ENCODE data around the gene OPCML. TPM values are rescaled to one million over a fixed set of nuclear protein-coding genes. Genes with fewer than 3 reads are reported as not detected.

The OPCML gene
- total RNA-seq, 1 donor from 2014 or later: 1.2 TPM

DNA sequence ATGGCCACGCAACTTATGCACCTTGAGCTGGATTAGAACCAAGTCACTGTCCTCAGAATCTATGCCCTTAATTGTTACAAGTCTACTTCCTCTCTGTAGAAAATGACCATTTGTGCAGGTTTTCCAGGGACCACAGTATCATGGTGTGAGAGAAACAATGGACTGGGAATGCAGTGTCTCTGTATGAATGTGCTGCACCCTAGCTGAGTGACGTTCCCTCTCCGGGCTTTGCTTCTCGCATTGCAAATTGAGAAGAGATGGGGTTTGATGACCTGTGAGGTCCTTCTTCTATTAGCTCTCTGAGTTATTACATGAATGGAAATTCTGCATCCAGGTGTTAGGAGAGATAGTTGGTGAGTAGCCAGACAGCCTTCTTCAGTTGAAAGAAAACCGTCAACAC, 1109.6 kb downstream of the OPCML start:
- Mint-ChIP-seq H3K9me3 (no peaks in the 10 kb centered on the region), H3K4me3 (no peak overlapping the region), H3K27me3 (ENCODE audit: low read depth) (no peaks in the 10 kb centered on the region), H3K36me3 (ENCODE audit: low read depth) (no peaks in the 10 kb centered on the region), H3K4me1 (peaks cover 5% of the 10 kb centered on the region), H3K27ac (ENCODE audit: unreplicated experiment) (no peak overlapping the region)
- no peak for DNase-seq (ENCODE audit: low read depth, low spot score)
- TF ChIP-seq, protein P1, sequence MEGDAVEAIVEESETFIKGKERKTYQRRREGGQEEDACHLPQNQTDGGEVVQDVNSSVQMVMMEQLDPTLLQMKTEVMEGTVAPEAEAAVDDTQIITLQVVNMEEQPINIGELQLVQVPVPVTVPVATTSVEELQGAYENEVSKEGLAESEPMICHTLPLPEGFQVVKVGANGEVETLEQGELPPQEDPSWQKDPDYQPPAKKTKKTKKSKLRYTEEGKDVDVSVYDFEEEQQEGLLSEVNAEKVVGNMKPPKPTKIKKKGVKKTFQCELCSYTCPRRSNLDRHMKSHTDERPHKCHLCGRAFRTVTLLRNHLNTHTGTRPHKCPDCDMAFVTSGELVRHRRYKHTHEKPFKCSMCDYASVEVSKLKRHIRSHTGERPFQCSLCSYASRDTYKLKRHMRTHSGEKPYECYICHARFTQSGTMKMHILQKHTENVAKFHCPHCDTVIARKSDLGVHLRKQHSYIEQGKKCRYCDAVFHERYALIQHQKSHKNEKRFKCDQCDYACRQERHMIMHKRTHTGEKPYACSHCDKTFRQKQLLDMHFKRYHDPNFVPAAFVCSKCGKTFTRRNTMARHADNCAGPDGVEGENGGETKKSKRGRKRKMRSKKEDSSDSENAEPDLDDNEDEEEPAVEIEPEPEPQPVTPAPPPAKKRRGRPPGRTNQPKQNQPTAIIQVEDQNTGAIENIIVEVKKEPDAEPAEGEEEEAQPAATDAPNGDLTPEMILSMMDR (conservative IDR thresholded peaks at IDR 0.05): no peak

DNA sequence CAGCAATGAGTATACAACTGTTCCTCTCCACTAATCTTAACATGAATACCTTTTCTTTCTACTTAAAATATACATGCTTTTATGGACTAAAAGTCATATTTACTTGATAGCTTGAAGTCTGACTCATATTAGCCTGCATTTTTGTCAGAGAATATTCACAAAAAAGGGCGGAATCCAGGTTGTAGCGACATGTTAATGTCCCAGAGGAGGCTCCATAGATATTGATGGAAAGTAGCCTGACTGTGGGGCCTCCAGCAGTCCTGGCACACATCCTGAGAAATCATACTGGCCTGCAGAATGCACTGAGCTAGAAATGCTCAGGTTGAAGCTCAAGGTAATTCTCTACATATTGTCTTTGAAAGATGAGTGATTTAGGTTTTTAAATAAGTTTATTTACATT, 1110.7 kb downstream of the OPCML start:
- DNase-seq (ENCODE audit: low read depth, low spot score): no peak

DNA sequence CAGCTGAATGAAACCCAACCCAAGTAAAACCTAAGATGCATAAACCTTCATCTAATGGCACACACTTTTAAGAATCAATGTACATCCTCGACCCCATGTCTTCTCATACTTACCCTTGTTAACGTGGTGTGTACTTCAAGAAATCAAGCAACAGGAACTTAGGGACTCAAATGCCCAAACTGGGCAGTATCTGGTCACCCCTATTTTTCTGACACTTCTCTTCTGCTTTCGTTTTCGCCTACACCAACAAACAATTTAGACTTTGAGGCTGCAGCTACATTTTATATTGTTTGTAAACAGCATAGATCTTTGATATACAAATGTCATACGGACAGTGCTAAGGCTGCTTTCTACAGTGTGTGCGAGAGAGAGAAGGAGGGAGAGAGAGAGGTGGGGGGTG, 1117.8 kb downstream of the OPCML start:
- H3K4me1 Mint-ChIP-seq: no peaks in the 10 kb centered on the region
- H3K27me3 Mint-ChIP-seq (ENCODE audit: low read depth): peaks cover 32% of the 10 kb centered on the region
- H3K4me3 Mint-ChIP-seq: no peak overlapping the region
- no peak overlapping the region for H3K27ac Mint-ChIP-seq (ENCODE audit: unreplicated experiment)
- no peaks in the 10 kb centered on the region for H3K9me3 Mint-ChIP-seq
- TF ChIP-seq, protein P1 (conservative IDR thresholded peaks at IDR 0.05): no peak
- no peaks in the 10 kb centered on the region for H3K36me3 Mint-ChIP-seq (ENCODE audit: low read depth)
- DNase-seq (ENCODE audit: low read depth, low spot score): no peak

More for the DNA sequence above, 1110.7 kb downstream of the OPCML start:
- Mint-ChIP-seq H3K9me3 (no peaks in the 10 kb centered on the region), H3K36me3 (ENCODE audit: low read depth) (no peaks in the 10 kb centered on the region), H3K27ac (ENCODE audit: unreplicated experiment) (no peak overlapping the region), H3K4me1 (peaks cover 5% of the 10 kb centered on the region), H3K27me3 (ENCODE audit: low read depth) (peaks cover 2% of the 10 kb centered on the region), H3K4me3 (no peak overlapping the region)
- TF ChIP-seq, protein P1 (conservative IDR thresholded peaks at IDR 0.05): no peak

DNA sequence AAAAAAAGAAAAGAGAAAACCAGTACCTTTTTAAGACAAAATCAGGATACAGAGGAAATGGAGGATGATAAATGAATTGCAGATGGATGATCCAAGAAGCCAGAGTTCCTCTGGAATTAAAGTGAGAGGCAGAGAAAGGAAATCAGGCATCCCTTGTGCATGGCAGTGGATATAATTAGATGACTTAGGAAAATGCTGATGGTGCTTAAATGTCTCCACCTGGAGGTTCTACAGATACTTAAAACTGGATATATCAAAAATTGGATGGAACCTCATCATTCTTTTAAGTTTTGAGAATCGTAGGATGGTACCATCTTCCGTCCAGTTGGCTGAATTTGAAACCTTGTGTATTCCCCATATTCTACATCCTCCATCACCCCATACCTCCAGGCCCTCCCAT, 1121.9 kb downstream of the OPCML start:
- no peaks in the 10 kb centered on the region for H3K36me3 Mint-ChIP-seq (ENCODE audit: low read depth)
- H3K9me3 Mint-ChIP-seq: no peaks in the 10 kb centered on the region

DNA sequence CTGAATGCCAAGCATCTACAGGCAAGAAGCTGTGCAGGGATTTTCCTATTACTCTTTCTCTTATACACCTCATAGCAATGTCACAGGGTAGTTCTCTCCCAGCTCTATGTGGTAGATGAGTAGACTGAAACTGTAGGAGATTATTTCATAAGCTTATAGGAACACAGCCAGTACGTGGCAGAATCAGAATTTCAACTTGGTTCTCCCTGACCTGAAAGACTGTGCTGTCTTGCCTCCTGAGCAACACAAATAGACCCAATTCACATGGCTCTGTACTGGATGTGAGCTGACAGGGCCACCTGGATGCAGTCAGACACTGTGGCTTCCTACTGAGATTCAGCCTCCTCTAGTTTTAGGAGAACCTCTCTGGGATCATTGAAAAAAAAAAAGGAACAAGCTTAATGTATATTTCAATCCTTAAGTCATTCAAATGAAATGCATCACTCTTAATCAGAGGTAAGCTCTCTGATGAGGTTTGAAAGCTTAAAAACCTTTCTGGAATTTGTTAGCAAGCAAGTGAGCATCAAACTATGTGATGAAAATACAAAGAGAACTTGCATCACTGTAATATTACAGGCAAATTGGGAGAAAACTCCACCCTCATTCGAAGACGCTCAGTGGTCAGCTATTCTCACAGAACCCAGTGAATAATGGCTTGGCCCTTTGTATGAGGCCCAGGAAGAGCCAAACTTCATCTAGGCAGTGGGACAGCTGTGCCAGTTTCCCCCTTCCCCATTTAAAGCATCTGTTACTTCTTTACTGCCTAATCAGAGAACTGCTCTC, 1122.5 kb downstream of the OPCML start:
- H3K27ac Mint-ChIP-seq (ENCODE audit: unreplicated experiment): no peak overlapping the region

More for the DNA sequence above, 1121.9 kb downstream of the OPCML start:
- TF ChIP-seq, protein P1 (conservative IDR thresholded peaks at IDR 0.05): no peak
- no peak for DNase-seq (ENCODE audit: low read depth, low spot score)
- no peak overlapping the region for H3K27ac Mint-ChIP-seq (ENCODE audit: unreplicated experiment)
- peaks cover 2% of the 10 kb centered on the region for H3K4me1 Mint-ChIP-seq
- H3K4me3 Mint-ChIP-seq: no peak overlapping the region
- H3K27me3 Mint-ChIP-seq (ENCODE audit: low read depth): peaks cover 48% of the 10 kb centered on the region

More for the DNA sequence above, 1122.5 kb downstream of the OPCML start:
- Mint-ChIP-seq H3K4me1 (peaks cover 5% of the 10 kb centered on the region), H3K4me3 (no peak overlapping the region), H3K27me3 (ENCODE audit: low read depth) (peaks cover 48% of the 10 kb centered on the region), H3K36me3 (ENCODE audit: low read depth) (no peaks in the 10 kb centered on the region), H3K9me3 (no peaks in the 10 kb centered on the region)
- no peak for DNase-seq (ENCODE audit: low read depth, low spot score)
- TF ChIP-seq, protein P1 (conservative IDR thresholded peaks at IDR 0.05): no peak

All from neural crest cell (in vitro differentiated cells).